Suppressor macrophage (primary cell): Measurements from ENCODE around the gene DGKG.

Experiments used
- DNase-seq, 4 experiments: peaks; one replicate each; pipeline ENCODE4 v3.0.0-alpha.2; 2020 to 2022

The DGKG gene

DNA sequence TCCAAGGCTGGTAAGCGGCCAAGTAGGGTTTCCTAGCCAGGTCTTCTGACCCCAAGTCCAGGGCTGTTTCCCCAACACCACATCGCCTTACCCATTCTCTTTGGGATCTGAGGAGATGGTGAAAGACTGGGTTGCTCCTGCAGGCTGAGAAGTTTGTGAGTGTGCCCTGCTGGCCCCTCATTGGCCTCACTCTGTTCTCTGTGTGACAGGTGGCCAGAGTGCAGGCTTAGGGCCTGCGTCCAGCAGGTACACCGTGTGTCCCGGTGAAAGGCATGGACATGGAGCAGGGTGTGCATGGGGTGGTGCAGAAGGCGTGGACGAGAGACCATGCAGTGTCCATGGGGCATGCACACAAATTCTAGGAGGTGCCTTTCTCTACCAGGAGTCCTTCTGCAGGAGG, 91.3 kb downstream of the DGKG start:
- DNase-seq: no peak

DNA sequence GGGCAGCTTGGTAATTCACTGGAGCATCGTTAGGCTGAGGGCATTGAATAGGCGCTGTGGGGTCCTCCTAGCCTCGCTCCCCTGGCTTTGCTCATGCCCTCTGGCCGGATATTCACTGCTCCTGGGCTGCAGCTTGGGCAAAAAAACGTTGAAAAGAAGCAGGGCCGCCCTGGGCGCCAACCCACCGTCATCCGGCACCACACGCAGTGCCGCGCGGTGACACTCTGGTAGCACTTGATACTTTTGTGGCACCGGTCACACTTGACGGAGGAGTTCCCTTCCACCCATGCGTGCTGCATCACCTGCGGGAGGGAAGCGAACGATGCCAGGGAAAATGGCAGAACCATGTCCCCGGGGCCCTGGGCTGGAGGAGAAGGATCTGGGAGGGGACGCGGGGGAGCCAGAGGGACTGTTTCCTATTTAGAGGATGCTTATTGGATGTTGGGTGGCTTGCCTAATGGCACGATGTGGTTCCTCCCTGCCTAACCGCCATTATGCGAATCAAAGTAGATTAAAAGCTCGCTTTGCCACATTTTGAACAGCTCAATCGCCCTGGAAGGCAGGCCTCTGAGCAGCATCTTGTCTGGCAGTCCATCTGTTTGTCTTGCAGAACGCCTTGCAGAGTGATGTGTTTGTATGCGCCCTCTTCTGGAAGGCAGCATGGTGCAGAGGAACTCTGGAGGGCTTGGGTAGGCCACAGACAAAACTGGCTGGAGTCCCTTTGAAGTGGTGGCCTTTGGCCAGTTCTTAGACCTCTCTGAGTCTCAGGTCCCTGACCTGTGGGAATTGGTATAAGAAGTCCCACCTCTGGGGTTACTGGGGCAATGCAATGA, 93.2 kb downstream of the DGKG start:
- DNase-seq: peak in 2 of 4 experiments; percentile 13 to 22

DNA sequence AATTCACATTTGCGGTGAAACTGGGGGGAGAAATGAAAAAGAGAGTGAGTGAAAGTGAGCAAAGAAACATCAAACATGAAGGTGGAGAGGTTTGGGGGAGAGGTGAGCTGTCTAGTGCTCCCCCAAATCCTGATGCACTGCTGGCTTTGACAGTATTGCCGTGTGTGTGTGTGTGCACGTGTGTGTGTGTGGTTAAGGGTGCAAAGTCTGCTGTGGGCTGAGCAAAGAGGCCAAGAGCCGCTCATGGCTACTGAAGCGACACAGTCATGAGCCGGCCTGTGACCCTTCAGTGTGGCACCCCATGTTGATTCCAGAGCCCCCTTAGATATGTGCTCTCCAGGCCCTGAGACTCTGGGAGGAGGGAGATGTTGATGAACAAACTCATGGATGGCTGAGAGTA, 94.3 kb downstream of the DGKG start:
- no peak for DNase-seq

DNA sequence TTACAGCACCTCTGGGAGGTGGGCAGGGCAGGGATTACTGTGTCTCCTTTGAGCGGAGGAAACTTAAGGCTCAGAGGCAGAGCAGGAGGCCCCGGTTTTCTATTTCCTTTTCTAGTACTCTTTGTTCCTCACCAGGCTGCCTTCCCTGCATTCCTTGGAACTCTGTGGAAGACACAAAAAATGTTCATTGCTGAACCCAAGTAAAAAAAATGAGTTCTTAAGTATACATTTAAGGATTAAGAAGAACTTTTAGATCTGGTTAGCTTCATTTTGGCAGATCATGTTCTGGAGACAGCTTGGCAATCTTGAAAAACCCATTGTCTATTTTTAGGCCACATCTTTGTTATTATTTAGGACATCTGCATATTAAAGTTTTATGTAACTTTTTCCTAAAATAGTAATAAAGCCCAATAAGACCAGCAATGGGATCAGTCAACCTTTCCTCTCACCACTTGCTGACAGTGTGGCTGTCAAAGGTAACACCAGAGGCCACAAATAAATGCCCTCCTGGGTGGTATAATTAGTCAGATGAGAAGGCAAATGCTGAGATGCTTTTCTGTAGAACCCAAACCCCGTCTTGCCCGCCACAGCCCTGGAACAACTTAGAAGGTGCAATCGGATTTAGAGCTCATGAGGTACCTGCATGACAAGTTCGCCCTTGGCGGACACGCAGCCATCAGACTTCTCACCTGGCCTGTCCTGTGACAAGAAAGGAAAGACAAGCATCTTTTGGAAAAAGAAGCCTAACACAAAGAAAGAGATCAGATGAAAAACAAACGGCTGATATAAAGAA, 97.2 kb downstream of the DGKG start:
- no peak for DNase-seq

DNA sequence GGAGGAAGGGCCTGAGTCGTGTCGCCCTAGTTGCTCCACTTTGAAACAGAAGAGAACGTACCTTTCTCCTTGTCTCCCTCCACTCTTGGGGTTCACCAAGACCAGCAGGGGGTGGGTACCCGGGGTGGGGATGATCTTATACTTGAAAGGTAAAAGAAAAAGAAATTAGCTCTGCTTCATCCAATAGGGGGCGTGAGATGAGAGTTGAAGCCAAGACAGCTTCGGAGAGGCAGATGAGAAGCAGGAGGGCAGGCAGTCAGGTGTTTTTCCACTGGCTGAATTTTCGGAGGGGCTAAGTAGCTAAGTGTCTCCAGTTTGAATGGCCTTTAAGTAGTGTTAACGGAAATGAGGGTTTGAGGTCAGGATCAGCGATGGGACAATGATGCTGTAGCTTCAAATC, 100.4 kb downstream of the DGKG start:
- DNase-seq: peak in 1 of 4 experiments; percentile 27

DNA sequence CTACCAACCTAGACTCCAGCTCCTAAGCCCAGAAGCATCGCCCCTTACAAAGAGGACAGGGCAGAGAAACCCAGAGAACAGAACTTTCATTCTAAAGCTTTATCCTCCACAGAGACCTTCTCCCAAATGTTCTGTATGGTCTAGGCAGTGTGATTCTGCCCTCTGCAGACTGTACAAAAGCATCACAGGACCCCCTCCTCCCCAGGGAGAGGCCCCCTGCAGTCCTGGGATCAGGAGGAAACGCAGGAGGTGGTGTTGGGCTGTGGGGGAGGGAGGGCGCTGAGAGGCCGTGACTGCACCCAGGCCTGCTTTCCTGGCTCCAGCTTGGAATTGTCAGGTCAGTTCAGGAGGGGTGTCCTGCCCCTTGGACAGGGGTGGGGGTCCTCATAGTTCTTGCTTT, 101.3 kb downstream of the DGKG start:
- DNase-seq: no peak

DNA sequence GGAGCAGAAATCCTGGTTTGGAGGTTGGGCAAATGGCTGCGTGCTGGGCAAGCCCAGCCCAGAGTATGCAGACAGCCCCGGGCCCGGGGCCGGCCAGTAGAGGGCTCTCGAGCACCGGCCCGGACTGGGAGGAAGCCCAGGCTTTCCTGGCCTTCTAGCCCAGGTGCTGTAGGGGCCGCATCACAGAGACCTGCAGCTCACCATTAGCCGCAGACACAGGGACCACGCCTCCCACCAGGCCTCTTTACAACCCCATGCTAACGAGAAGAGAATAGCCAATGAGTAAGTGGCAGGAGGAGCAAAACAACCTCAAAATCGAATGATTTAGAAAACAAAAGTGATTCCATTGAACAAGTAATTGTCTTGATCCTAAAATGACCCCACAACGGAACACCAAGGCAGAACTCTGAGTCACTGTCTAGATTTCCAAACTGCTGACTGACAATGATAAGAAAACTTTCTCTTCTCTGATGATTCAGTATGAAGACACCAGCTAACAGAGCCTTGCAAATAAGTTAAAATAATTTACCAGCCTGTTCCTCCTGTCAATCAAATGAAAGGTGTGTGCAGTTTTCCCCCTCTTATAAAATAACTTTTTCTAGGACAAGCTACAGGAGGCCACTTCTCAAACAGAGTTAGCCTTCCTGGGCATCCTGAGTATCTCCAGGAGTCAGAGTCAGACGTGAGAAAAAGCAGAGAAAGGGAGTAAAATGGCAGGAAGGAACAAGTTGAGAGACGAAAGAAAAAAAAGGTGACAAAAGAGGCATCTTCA, 102.2 kb downstream of the DGKG start:
- DNase-seq: peak; percentile 74 to 87 (median 81)

DNA sequence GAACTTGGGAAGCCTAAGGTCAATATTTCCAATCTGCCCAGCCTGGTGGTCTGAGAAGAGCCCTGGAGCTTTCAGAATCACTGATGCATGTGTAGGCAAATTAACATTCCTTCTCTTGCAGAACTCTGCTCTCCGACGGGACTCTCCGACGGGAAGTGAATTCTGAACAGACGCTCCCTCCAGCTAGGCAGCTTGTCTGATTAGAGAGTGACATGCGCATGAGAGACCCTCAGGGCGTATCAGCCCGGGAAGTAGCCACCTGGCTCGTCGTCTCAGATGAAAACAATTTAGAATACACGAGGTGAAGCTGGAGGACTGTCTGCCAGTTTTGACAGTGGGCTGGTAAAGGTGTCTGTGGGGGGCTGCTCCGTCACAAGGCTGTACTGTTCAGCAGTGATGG, 103.1 kb downstream of the DGKG start:
- no peak for DNase-seq

DNA sequence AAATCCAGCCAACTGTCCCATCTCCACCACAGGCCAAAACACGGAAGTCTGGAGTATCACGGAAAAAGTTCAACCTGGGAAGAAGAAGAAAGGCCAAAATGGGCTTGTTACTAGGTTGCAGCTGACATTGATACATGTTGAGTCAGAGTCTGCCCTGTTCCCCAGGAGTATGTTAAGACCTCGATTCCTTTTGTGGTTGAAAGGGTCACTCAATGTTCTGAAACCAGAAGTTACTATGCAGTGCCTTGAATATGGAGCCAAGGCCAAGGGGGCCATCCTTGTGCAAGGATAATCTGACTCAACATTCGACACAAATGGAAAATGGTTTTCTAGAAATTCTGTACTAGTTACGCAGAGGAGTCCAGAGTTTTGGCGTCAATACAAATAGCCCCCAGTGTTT, 104.2 kb downstream of the DGKG start:
- no peak for DNase-seq

DNA sequence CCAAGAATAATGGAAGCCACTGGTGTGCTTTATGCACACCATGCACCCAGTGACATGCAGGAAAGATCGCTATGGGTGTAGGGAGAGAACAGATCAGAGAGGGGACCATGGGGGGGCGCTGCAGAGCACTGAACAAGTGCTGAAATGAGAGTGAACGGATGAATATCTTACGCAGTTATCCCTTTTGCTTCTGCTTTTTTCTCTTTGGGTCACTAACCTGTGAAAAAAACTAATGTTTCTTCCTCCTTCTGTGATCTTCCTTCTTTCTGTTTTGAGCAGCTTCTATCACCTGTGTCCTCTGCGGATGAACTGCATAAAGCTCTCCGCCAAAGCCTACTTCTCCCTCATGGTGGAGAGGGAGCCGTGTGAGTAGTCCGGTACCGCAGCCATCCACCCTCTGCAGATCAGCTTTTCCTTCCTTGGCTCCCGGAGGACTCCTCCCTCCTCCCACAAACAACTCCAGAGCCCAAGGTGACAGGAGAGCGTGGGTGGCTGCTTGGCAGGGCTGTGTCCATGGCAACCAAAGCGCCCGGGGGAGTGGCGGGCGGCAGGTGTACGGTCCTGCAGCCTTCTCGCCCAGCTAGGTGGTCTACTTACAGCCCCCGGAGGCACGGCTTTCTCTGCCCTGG, 106.2 kb downstream of the DGKG start:
- peak in 3 of 4 experiments; percentile 28 to 55 (median 38) for DNase-seq

DNA sequence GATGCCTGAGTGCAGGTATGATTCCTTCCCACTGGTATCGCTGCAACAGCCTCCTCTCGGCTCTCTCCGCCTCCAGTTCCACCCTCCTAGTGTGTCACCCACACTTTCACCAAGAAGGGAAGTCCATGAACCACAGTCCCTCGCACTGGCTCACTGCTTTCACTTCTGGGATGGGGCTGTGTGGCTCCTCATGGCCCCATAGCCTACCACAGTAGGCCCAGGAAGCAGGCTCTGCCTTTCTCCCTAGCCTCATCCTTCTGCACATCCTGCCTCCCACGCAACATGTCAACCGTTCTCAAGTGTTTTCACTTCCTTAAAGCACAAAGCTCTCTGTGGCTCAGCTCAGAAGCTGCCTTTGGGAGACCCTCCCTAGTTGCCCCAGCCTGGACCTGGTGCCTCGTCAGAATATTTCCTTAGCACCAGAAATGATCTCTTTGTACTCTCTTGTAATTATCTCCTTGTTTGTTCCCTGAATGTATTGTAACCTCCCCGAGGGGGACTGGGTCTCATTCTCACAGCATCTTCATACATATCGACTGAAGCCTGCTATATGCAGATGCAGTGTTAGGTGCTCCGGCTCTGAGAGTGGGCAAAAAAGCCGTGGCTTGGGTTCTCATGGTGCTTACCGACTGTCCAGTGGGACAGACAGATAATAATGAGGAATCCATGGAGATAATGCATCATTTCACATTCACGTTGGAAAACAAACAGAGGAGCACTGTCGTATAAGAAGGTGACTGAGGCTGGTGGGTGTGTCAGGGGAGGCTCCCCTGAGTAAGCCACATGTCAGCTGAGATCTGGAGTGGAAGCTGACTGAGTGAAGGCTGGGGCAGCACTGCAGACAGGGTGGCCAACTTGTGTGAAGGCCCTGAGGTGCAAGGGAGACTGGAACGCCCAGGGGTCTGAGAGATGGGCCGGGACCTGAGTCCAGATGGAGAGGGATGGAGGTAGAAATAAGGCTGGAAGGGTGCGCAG, 107.1 kb downstream of the DGKG start:
- peak; percentile 76 to 90 (median 88) for DNase-seq

DNA sequence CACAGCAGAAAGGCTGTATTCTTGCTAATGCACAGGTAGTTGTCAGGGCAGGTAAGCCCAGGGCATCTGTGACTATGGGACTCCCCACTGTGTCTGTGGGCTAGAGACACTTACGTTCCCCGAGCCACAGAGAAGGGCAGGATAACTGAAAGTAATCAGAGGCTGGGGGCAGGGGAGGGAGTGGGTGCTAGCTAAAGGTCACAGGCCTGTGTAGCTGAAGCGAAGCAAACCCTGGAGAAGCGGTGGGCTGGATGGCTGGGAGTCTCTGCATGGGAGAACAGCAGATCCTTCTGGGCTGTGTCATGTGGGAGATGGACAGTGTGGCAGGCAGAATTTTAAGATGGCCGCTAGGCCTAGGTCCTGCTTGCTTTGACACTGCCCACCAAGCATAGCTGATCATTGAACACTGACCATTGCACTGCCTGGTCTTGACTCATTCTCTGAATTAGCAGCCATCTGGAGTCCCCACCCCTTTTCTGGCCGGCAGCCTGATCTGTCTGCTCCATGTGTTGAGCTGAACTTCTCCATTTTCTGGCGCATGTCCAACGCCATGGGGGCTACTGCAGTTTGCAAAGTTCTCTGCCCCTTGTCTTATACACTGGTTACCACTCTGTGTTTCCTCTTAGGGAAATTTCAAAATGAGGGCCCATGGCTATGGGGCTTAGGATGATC, 110.0 kb downstream of the DGKG start:
- DNase-seq: peak; percentile 52 to 70 (median 64)

DNA sequence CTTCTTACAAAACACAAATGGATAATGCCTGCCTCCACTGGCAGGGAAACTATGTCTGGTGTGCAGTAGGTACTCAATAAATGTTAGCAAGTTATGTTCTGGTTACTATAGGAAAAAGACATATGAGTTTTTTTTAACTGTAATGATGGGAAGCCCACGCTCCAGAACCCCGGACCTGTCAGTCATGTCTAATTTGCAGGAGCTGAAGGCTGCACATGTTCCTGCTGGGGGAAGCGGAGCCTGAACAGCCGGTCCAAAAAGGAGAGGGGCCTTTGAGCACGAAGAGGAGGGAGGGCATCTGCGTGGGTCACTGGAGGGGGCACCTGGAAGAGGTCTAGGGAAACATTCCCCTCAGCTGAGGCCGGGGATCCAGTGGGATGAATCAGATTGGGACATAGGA, 113.2 kb downstream of the DGKG start:
- DNase-seq: no peak

DNA sequence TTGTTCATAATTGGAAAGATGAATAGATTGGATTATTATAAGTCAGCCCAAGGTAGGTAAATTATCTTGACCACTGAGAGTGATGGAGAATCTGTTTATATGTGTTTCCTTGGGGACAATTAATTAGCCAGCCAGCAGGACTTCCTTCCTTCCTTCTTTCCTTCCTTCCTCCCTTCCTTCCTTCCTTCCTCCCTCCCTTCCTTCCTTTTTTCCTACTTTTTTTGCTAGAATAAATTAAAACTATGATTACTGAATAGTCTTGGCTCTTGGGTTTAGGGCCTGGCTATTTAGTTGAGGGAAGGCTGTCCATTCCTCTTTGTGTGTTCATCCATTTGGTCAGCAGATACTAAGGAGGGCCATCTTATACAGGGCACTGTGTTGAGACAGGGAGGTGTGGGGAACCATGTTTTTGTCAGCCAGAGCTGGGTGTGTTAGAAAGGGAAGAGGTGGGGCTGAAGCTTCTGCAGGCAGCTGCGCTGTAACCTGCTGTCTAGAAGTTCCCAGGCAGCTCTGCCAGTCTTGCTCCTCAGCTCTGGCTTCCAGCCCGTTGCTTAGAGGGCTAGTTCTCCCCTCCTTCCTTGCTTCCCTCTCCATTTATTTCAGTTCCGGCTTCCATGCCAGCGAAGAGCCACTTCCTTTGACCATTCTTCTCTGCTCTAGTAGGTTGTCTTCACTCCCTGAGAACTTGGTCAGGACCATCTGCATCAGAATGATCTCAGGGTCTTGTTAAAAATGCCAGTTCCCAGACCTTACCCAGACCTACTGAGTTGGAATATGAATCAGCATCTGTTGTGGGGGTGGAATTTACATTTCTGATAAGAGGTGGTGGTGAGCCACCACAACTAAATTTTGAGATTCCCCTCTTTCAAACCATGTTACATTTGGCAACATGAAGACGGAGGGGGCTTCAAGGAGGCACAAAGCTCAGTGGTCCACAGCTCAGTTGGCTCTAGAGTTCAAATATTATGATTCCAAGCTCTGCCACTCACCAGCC, 113.9 kb downstream of the DGKG start:
- peak in 3 of 4 experiments; percentile 13 to 35 (median 28) for DNase-seq

DNA sequence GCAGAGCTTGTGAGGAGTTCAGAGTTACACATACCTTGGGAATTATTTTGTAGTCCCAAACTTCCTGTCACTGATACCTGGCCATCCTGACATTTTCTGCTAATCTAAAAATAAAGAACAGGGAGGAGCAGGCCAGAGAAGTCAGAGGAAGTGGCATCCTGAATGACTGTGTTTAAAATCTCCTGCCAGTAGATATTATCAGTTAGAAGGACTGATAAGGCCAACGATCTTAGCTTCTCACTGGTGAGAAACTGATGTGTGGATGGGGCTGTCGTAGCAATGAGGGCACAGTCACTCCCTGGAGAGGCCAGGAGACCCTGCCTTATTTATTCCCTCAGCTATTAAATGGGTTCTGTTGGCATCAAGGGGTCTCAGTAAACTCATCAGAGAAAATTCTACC, 115.1 kb downstream of the DGKG start:
- DNase-seq: no peak

DNA sequence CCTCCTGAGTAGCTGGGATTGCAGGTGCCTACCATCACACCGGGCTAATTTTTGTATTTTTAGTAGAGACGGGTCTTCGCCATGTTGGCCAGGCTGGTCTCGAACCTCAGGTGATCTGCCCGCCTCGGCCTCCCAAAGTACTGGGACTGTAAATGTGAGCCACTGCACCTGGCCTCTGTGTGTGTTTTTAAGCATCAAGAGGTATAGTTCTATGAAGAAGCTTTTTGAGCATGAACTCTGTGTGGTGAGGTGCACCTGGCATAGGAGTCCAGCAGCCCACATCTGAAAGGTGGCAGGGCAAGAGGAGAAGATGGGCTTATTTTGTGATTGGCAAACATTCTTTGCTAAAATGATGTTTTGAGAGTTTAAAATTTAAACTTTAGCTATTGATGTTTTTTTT, 118.0 kb downstream of the DGKG start:
- no peak for DNase-seq

DNA sequence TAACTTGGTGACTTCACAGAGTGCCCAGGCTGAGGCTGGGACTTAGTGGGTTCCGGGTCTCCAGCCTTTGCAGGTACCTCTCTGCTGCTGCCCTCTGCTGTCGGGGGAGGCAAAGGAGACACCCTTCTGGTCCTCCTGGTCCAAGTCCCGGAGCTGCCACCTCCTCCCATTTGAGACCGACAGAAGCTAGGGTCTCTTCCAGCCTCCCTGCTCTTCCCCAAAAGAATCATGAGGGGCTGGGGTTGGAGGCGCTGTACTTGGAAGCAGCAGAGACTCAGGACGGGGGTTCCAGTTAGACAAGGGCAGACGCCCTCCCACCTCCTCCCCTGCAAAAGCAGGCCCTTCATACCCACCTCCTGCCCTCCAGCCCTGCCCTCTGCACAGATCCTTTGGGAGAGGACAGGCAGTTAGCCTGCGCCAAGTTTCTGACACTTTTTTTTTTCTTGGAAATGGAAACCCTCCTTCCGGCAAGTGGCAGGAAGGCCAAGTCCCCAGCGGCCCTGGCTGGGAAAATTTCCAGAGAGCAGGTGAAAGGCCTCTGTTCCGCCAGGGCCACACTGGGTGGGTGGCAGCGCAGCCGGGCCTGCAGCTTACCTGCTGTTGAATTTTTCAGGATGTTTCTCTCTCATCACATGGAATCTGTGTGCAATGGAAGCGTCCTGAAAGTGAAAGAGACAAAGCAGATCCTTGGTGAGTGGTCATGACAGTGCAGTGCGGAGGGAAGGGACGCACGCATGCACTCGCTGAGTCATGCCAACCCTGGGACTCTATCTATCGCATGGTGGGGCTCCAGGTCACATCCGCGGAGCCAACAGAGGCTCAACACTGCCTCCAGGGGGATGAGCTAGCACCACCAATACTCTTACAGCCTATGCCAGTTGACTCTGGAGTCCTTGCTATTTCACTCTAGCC, 119.9 kb downstream of the DGKG start:
- DNase-seq: peak; percentile 91 to 96 (median 93)

DNA sequence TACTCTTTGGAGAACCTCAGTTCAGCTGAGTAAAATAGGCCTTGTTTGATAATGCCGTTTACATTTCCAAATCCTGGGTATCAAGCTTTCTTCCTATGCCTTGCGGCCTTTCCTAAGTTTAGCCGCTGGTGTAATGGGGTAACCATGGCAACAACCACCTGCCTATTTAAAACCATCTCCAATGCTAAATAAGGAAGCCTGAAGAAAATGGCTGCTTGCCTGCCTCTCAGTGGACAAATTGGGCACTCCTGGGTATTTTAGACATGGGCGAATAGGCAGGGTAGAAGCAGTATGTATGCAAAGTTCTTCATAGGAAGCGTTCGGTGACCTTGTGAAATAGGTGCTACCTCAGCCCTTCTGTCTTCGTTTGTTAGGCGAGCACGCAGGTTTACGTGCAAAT, 122.7 kb downstream of the DGKG start:
- DNase-seq: peak in 3 of 4 experiments; percentile 33 to 37 (median 35)
